Measurements from ENCODE around the gene RILPL2. TPM values are rescaled to one million over a fixed set of nuclear protein-coding genes. Genes with fewer than 3 reads are reported as not detected.
A peak's percentile ranks its signal among the peaks of the same experiment; 100 is the strongest.
"Not testable (repeated sequence)": the region's sequence is repeated elsewhere in the genome, so short reads cannot be mapped to it uniquely, and the experiment has no call there.

The RILPL2 gene
- polyA plus RNA-seq, 4 donors, result 5.9 to 6.2 (median 6.2) TPM

DNA sequence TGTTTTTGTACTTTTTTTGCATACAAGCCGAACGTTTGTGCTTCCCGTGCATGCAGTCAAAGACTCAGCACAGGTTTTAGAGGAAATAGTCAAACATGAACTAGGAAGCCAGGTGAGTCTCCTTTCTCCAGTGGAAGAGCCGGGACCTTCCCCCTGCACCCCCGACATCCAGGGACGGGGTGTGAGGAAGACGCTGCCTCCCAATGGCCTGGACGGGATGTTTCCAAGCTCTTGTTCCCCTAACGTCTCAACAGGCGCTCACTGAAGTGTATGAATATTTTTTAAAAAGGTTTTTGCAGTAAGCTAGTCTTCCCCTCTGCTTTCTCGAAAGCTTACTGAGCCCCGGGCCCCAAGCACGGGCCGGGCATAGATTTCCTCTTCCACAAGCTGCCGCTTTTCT lies 28.6 kb downstream of the RILPL2 start:
- not testable (repeated sequence) for DNase-seq (ENCODE audit: low read depth in 4 of 4, low spot score in 2 of 4)

DNA sequence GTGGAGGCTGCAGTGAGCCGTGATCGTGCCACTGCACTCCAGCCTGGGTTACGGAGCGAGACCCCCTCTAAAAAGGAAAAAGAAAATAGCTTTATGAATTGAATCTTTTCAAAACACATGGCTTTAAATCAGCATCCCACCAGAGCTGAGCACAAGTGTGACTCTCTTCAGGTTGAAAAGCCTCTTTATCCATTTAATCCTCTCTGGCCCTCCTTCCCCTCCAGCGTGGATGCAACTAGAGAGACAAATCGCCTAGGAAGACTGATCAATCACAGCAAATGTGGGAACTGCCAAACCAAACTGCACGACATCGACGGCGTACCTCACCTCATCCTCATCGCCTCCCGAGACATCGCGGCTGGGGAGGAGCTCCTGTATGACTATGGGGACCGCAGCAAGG lies 29.2 kb downstream of the RILPL2 start:
- DNase-seq (ENCODE audit: low read depth in 4 of 4, low spot score in 2 of 4), result not testable (repeated sequence)

GRCh38 chr12:123404581-123404980 lies 31.9 kb downstream of the RILPL2 start:
- no peak for DNase-seq (ENCODE audit: low read depth in 4 of 4, low spot score in 2 of 4)

DNA sequence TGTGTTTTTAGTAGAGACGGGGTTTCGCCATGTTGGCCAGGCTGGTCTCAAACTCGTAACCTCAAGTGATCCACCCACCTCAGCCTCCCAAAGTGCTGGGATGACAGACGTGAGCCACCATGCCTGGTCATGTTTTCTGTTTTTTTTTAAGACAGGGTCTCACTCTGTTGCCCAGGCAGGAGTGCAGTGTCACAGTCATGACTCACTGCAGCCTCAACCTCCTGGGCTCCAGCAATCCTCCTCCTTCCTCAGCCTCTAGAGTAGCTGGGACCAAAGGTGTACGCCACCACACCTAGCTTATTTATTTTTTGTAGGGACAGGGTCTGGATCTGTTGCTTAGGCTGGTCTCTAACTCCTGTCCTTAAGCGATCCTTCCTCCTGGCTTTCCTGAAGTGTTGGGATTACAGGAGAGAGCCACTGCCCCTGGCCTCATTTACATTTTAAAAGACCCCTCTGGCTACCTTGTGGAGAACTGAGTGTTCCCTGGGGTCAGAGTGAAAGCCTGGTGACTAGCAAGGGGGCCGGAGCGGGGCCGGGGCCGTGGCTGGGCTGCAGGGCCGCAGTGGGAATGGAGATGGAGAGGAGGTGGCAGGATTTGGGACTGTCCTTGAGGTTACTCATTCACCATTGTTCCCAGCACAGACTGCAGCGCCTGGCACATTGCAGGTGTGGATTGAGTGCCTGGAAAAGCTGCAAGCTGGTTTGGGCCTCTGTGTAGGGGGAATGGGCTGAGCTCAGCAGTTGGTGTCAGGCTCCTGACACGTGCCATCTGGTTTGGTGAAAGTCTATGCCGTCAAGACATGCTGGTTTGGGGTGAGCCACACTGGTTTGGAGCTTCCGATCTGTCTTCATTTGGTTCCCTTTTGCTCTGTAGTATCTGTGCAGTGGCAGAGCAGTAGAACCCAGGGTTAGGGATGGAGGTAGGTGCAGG lies 34.5 kb downstream of the RILPL2 start:
- no peak for DNase-seq (ENCODE audit: low read depth in 4 of 4, low spot score in 2 of 4)

DNA sequence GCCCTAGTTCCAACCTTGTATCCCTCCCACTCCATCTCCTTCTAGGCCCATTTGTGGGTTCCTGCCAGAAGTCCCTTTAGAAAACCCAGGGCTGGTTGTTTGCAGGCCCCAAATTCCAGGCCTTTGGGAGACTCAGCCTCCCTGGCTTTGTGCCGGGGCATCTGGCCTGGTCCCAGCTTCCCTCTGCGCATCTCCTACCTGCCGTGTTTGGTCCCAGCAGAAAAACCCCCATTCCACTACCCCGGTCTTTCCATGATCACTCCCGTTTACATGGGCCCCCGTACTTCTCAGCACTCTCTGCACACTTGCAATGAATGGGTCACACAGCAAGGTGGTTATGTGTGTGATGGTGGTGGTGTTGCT lies 37.2 kb downstream of the RILPL2 start:
- DNase-seq (ENCODE audit: low read depth in 4 of 4, low spot score in 2 of 4), result no peak

- no peak for DNase-seq (ENCODE audit: low read depth in 4 of 4, low spot score in 2 of 4)
Observed at GRCh38 chr12:123398550-123399254, 37.8 kb downstream of the RILPL2 start.

DNA sequence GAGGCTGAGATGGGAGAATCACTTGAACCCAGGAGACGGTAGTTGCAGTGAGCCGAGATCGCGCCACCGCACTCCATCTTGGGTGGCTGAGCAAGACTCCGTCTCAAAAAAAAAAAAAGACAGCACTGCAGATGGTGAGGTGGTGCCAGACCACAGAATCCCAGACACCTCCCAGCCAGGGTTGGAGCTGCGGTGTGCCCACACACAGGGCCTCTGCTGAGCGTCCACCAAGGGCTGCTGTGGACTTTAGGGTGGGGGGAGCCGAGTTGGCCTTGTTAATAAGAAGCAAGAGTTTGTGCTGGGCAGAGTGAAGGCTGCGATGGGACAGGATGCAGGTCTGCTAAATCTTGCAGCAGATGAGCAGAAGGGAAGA lies 38.3 kb downstream of the RILPL2 start:
- DNase-seq (ENCODE audit: low read depth in 4 of 4, low spot score in 2 of 4), result no peak

DNA sequence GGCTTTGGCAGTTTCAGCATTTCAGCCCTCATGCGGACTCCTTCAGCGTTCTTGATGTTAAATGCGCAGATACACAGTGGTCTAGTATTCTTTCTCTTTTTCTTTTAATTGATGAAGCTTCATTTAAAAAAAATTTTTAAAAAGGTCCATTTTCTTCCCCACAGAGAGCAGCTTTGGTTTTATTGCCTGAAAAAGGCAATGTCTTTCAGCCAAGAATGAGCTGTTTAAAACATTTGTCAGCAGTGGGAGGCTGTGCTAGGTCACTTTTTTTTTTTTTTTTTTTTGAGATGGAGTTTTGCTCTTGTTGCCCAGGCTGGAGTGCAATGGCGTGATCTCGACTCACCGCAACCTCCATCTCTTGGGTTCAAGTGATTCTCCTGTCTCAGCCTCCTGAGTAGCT lies 39.1 kb downstream of the RILPL2 start:
- DNase-seq (ENCODE audit: low read depth in 4 of 4, low spot score in 2 of 4), result no peak

- no peak for DNase-seq (ENCODE audit: low read depth in 4 of 4, low spot score in 2 of 4)
Observed at GRCh38 chr12:123396954-123397353, 39.5 kb downstream of the RILPL2 start.

DNA sequence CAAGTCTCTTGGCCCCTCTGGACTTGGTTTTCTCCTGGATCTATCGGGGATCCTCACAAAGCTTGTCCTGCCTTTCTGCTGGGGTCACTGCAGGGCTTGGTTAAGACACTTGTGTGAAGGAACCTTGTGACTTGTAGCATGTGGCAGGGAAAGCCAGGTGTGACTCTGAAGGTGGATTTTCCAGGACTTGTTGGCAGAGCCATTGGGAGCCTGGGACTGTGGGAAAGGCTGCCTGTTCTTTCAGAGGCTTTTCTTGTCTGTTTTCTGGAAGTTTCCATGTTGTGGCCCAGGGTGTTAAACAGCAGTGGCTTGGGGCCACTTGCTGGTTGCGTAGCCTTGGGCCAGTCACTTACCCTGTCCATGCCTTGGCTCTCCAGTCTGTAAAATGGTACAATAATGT lies 39.9 kb downstream of the RILPL2 start:
- no peak for DNase-seq (ENCODE audit: low read depth in 4 of 4, low spot score in 2 of 4)

DNA sequence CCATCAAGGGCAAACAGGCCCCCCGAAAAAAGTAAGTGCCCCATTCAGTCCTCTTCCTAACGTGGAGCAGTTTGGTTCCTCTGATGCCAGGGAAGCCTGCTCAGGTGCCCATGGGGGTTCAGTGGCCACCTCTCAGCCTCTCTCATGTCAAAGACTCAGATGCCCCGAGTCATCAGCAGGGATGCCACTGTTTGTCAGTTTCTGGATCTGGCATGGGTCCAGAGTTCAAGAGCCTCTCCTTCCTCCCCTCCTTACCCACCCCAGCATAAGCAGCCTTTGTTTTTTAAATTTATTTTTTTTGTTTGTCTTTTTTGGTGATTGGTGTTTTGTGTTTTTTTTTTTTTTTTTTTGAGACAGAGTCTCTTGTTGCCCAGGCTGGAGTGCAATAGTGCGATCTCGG lies 41.2 kb downstream of the RILPL2 start:
- DNase-seq (ENCODE audit: low read depth in 4 of 4, low spot score in 2 of 4), result no peak

DNA sequence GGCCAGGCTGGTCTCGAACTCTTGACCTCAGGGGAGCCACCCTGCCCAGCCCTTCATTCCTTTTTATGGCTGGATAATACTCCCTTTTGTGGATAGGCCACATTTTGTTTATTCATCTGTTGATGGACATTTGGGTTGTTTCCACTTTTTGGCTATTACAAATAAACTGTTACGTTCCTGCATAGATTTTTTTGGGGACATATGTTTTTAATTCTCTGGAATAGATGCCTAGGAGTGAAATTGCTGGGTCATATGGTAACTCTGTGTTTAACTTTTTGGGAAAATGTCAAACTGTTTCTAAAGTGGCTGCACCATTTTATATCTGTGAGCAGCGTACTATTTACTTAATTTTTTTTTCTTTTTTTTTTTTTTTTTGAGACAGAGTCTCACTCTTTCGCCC lies 42.7 kb downstream of the RILPL2 start:
- DNase-seq (ENCODE audit: low read depth in 4 of 4, low spot score in 2 of 4), result no peak

GRCh38 chr12:123391546-123392343 lies 44.7 kb downstream of the RILPL2 start:
- DNase-seq (ENCODE audit: low read depth in 4 of 4, low spot score in 2 of 4), result no peak

DNA sequence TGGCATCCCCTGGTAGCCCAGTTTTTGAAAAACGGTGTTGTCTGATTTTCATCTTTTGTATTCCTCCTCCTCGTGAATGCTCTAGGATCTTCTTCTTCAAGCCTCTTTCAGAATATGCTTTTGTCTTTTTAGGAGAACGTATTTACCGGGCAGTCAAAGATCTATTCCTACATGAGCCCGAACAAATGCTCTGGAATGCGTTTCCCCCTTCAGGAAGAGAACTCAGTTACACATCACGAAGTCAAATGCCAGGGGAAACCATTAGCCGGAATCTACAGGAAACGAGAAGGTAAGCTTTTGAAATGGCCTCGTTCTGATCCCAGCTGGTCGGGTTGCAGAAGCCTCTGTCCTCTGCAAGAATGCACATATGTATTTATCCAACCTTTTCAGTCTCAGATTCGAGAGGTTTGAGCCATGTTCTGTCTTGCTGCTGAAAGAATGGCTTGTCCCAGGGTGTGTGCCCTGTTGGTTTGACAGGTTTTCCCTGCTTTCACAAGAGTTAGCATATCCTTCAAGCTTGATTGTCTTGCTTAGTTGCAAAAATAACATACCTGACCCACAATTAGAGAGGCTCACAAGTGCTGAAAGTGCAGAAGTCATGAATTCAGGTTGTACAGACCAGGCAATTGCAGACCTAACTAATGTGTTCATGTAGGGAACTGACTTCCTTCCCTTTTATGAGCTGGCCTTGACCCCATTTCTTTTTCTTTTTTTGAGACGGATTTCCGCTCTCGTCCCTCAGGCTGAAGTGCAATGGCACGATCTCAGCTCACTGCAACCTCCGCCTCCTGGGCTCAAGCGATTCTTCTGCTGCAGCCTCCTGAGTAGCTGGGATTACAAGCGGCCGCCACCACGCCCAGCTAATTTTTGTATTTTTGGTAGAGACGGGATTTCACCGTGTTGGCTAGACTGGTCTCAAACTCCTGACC lies 45.7 kb downstream of the RILPL2 start:
- DNase-seq (ENCODE audit: low read depth in 4 of 4, low spot score in 2 of 4), result no peak

DNA sequence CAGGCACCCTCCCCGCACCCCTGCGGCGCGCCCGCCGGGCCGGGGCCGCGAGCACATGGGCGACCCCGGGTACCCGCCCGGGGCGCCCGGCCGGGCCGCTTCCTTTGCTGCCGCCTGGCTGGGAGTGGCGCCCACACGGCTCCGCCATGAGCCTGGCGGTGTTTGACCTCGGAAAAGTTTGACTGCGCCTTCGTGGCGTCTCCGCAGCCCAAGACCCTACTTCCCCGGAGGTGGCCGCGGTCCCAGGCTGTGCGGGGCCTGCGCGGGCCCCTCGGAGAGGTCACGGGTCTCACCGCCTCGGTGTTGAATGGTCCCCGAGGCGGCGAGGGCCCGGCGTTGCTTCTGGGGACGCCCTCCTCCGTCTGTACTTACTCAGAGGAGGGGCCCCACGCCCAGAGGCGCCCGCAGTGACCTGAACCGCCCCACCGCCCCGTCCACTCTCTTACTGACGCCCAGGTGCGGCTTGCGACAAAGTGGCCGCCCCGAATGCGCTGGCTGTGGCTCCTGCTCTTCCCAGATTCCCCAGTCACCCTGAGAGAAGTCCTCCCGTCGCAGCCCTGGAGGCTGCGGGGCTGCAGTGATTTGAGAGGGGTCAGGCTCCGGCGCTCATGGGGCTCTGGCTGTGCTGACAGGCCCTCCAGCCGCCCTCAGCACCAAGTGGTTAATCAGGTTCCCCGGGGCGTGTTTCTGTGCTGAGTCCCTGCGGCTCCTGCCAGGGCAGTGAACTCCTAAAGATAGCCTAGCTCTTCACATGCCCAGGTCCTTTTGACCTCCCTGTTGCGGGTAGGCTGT lies 46.7 kb downstream of the RILPL2 start:
- no peak for DNase-seq (ENCODE audit: low read depth in 4 of 4, low spot score in 2 of 4)

- DNase-seq (ENCODE audit: low read depth in 4 of 4, low spot score in 2 of 4), result no peak
Observed at GRCh38 chr12:123388951-123389559, 47.4 kb downstream of the RILPL2 start.

GRCh38 chr12:123388177-123388950 lies 48.1 kb downstream of the RILPL2 start:
- peak in 1 of 4 donors; percentile 65 for DNase-seq (ENCODE audit: low read depth in 4 of 4, low spot score in 2 of 4)

DNA sequence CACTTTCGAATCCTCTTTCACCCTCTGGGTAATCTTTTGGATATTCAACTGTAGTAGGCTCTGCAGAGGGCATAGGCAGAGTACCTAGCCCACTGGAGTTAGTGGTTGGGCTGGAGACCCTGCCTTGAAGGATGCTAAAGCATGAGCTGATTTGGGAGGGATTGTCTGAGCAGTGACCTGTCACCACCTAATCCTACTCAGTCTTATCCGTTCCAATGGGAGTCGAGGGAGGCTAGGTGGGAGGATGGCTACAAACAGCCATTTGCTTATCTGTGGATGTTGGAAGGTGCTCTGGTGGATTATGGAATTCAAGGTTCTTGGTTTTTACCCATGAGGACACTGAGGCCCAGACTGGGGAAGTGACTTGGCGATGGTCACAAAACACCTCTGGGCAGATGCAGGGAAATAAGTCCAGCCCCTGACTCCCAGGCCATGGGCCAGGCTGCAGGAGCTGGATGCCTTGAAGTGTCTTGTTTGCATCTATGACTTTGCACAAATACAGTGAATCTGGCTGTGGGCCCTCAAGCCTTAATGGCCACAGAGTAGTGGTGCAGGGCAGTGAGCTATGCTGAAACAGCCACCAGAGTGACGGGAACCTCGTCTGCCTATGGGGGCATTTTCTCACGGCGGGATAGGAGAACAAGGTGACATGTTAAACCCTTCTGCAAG lies 48.8 kb downstream of the RILPL2 start:
- no peak for DNase-seq (ENCODE audit: low read depth in 4 of 4, low spot score in 2 of 4)
